Fibroblast of skin of back (primary cell): ENCODE data around the gene SH2D4B.

Experiments used
- DNase-seq: peaks from one replicate; pipeline ENCODE4 v3.0.0-alpha.2; 2013

SH2D4B gene

DNA sequence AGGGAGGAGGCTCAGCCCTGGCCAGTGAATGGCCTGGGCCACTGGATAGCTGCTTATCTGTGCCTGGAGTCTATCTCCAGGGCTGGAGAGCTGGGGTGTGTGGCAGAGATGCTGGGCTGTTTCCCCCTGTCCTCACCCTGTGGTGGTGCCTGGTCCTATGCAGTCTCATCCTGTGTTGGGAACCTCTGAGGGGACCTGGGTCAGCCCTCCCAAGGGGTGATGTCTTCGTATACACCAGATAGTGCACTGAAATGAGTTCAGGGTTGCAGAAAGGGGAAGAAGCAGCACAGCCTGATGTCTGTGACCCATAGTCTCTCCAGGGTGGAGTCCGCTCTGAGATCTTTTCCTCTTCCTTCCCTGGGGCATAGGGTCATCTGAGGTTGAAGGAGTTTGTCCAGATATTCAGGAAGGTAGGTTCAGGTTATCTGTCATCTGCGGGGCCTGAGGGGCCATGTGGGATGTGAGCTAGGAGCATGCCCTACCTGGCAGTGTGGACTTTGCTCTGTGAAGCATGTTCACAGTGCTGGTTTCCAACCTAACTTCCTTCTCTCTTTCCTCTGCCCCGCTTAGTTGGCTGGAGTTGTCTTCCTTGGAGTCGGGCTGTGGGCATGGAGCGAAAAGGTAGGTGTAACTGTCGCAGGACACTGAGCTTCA, 33.4 kb upstream of the SH2D4B start:
- no peak for DNase-seq

DNA sequence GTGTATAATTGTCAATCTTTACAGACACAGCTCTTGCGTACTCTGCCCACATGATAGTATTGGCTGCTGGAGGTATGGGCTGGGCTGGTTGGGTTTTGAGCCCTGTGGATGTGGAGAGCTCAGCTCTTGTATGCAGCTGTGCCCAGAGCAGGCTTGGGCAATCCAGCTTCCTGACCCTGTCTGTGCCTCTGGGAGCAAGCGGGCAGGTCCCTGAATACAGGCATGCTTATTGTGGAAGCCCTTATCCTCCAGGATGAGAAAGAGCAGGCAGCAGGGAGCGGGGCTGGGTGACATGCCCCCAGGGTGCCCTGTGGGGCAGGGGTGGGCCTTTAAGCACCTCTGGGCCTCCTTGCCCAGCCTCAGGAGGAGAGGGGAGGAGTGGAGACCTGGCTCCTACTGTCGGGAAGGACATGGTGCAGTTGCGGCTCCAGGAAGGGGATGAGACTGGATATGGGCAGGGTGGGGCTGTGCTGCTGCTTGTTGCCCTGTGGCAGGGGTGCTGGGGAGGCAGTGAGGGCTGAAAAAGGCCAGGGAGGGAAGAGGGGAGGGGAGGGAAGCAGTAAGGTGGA, 32.7 kb upstream of the SH2D4B start:
- DNase-seq, result no peak

DNA sequence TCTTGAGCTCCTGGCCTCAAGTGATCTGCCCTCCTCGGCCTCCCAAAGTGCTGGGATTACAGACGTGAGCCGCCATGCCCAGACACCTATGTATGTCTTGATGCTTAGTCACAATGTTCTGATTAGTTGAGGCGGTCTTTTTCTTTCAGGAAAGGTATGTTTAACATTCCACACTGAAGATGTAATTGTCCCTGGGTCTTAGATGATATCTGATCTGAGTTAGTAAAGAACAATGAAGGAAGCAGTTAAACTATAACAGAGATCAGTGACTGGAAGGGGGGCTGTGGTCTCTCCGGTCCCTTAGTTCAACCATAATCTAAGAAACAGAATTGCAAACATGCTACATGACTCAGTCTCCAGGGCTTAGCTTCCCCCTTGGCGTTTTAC, 31.5 kb upstream of the SH2D4B start:
- DNase-seq, result peak; percentile 83

DNA sequence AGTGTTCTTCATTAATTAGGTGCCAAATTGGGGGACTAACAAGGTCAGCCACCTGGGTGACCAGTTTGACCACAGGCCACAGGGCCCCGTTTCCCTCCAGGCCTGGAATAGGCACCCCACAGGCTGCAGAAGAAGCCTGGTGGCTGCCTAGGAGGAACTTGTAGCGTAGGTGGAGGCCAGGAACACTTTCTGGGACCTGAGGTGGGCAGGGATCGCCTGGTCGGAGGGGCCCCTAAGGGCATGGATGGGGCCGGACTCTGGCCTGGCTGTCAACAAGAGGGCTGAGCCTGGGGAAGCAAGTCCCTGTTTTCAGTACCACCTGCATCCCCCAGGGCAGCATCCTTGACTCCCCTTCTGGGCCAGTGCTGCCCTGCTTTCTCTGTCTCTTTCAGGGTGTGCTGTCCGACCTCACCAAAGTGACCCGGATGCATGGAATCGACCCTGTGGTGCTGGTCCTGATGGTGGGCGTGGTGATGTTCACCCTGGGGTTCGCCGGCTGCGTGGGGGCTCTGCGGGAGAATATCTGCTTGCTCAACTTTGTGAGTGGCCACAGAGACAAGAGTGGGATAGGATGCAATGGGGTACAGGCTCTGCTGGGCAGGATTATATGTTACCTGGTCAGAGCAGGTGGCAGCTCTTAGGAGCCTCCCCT, 30.7 kb upstream of the SH2D4B start:
- no peak for DNase-seq

DNA sequence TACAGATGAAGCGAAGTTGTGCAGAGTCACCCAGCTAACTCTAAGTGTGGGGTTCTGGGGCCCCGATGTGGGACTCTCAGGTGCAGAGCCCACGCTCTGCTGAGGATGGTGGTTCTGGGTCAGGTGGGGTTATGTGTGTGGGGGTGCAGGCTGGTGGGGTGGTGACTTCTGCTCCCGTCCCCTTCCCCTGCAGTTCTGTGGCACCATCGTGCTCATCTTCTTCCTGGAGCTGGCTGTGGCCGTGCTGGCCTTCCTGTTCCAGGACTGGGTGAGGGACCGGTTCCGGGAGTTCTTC, 28.6 kb upstream of the SH2D4B start:
- DNase-seq, result no peak

DNA sequence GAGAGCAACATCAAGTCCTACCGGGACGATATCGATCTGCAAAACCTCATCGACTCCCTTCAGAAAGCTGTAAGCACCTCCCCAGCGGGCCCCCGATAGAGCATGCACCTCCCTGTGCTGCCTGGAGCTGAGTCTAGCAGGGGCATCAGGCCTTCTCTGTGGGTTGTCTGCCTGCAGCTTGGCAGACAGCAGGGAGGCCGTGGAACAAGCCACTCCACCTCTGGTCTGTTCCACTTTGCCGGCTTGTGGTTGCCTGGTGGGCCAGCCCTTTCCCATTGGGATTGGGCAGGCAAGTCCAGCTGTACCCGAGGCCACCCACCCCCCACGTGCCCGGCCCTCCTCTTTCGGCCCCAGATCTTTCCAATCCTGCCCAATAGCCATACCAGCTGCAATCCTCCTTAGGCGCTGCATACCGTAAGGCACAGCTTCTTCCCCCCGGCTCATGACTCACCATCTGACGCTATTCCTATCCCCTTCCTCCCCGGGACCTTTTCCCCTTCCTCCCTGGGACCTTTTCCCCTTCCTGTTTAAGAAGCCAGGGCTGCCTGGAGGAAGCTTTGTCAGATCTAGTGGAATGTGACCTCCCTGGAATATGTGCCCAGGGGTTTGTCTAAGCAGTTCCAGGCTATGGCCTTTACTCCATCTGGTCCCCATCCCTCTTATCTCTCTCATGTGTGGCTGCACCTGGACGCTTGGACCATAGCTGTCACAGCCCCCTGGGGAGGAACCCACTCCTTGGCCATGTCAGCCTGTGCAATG, 28.1 kb upstream of the SH2D4B start:
- DNase-seq, result peak; percentile 88

DNA sequence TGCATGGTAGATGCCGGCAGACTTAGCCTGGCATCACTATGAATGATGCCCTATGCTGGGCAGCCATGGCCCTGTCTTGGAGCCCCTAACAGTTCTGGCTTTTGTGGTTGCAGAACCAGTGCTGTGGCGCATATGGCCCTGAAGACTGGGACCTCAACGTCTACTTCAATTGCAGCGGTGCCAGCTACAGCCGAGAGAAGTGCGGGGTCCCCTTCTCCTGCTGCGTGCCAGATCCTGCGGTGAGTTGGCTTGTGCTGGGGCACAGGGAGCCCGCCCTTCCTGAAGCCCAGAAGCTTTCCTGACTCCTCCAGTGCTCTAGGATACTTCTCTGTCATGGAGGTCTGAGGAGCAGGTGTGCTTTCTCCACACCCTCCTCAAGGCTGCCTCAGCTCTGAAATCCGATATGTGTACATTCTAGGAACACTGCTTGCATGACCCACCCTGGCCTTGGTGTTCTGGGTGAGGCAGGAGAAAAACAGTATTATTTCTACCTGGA, 25.6 kb upstream of the SH2D4B start:
- no peak for DNase-seq

DNA sequence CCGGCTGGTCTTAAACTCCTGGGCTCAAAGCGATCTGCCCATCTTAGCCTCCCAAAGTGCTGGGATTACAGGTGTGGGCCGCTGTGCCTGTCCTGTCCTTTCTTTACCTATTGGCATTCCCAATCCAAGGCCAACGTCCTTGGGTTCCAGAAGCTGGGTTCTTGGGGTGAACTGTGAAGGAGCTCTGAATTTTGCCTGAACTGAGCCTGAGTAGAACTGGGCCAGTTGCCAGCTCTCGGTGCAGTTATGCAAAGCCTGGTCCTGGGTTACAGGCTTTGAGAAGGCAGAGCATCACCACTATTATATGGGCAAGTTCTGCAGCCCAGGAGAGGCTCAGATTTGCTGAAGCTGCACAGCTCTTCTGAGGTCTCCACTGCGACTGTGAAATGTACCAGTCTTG, 24.6 kb upstream of the SH2D4B start:
- DNase-seq, result no peak

DNA sequence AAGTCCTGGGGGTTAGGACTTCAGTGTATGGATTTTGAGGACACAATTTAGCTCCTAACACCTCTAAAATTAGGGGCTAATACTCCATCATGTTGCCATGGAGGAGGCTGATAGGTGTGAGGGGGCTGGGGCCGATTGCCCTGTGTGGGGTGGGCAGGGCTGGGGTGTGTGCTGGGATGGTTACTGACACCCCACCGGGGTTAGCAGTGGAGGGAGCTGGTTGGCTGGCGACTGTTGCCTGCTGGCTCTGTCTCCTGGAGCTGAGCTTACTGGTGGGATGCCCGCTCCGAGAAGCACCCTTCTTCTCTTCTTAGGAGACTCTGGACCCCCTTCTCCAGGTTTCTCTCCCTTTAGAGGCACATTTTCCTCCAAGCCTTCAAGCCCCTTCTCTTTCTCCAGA, 22.2 kb upstream of the SH2D4B start:
- DNase-seq, result no peak

DNA sequence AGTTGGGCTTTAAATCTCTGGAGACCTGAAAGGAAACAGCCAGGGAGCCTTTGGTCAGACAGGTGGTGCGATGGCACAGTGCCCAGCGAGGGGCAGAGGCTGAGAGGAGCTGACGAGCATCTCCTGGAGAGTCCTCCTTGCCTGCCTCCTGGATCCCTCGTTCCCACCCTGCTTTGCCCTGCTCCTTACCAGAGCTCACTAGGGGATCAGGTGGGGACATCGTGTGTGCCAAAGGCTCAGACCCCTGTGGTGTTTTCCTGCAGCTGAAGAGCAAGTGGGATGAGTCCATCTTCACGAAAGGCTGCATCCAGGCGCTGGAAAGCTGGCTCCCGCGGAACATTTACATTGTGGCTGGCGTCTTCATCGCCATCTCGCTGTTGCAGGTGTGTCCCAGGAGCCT, 21.8 kb upstream of the SH2D4B start:
- DNase-seq, result no peak

DNA sequence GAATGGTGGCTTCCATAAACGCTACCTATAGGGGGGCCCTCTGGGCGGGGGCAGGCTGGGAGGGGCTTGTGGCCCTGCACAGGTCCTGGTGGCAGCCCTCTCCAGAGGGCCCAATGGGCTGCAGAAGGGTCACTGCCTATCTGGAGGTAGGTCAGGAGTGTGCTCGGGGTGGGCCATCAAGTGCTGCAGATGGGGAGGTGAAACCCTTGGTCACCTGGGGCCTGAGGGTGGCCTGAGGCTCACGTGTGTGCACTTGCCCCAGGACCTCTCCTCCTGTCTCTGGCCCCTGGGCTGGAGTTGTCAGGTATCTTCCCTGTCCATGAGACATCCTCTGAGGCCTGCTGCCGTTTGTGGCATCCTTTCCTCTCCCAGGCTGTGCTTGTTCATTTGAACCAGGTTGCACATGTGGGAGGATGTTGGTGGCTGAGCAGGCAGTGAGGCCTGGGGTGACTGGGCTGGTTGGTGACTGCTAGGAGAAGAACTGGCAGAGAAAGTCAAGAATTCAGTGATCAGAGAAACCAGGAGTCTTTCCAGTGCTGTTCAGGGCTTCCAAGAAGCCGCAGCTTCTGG, 21.1 kb upstream of the SH2D4B start:
- no peak for DNase-seq

DNA sequence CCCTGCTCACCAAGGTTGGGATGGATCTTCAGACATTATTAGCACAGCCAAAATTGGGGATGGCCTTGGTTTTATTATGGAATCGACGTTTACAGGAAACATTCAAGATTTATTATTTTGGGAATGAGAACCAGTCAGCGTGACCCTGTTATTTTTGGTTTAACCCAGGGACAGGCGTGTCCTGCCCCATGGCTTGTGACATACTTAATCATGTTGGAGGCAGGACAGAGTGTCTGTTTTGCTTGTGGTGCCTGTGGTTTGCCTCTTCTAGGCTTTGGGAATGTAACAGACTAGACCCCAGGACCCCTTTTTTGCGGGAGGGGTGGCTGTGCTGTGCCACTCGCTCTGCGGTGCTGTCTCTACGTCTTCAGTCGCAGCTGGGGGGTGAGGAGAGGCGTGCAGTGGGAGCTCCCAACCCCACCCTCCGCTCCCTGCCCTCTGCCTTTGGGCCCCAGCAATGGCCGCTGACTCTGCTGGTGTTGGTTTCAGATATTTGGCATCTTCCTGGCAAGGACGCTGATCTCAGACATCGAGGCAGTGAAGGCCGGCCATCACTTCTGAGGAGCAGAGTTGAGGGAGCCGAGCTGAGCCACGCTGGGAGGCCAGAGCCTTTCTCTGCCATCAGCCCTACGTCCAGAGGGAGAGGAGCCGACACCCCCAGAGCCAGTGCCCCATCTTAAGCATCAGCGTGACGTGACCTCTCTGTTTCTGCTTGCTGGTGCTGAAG, 20.1 kb upstream of the SH2D4B start:
- DNase-seq, result no peak

DNA sequence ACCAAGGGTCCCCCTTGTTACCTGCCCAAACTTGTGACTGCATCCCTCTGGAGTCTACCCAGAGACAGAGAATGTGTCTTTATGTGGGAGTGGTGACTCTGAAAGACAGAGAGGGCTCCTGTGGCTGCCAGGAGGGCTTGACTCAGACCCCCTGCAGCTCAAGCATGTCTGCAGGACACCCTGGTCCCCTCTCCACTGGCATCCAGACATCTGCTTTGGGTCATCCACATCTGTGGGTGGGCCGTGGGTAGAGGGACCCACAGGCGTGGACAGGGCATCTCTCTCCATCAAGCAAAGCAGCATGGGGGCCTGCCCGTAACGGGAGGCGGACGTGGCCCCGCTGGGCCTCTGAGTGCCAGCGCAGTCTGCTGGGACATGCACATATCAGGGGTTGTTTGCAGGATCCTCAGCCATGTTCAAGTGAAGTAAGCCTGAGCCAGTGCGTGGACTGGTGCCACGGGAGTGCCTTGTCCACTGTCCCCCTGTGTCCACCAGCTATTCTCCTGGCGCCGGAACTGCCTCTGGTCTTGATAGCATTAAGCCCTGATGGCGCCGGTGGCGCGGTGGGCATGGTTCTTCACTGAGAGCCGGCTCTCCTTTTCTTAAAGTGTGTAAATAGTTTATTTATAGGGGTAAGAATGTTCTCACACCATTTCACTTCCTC, 19.4 kb upstream of the SH2D4B start:
- no peak for DNase-seq

DNA sequence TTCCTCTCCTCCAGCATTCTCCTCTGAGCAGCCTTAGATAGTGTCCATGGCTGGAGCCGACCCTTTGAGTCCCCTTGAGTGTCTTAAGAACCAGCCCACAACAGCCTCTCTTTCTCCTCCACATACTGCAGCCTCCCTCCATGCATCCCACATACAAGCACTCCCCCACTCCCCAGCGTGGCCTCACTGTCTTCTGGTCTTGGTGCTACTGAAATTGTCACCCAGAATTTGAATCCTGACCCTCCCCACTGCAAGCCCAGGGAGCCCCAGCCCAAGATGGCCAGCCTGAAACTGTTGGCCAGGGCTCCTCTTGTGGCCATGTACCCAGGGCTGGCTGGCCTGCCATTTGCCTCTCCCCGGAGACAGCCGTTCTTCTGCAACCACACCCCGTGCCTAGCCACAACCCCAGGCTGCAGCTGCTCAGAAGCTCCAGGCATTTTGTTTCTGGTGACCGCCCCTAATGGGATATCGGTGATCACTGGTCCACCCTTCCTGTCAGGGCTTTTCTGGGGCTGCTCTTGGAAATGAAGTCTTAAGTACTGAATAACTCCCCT, 18.8 kb upstream of the SH2D4B start:
- DNase-seq, result no peak

DNA sequence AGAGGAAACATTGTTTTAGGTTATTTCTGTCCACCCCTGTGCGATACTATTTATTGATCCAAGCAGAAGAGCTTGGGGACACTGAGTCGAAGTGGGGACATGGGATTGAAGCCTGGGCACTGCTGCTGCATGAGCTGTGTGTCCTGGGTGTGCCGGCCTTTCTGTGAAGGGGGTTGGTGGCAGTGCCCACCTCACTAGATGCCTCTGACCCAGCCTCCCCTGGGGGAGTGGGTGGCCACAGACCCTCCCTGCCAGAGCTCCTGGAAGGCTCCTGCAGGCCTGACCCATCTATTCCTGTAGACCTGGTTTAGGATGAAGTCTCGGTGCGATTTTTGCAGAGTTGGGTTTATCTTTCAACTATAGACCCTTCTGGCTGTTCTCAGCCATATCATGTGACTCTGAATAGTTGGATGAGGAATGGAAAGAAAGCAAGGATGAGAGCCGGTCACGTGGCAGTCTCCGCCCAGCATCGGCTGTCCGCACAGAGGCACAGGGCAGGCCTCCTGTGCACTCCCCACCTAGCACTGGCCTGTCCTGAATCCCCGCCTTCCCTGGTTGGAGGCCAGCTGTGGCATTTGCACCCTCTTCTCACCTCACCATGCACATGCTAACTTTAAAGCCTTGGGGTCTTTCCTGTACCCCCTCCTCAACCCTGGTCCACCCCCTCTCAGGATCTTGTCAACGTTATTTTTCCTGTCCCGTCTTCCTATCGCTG, 17.6 kb upstream of the SH2D4B start:
- DNase-seq, result no peak

DNA sequence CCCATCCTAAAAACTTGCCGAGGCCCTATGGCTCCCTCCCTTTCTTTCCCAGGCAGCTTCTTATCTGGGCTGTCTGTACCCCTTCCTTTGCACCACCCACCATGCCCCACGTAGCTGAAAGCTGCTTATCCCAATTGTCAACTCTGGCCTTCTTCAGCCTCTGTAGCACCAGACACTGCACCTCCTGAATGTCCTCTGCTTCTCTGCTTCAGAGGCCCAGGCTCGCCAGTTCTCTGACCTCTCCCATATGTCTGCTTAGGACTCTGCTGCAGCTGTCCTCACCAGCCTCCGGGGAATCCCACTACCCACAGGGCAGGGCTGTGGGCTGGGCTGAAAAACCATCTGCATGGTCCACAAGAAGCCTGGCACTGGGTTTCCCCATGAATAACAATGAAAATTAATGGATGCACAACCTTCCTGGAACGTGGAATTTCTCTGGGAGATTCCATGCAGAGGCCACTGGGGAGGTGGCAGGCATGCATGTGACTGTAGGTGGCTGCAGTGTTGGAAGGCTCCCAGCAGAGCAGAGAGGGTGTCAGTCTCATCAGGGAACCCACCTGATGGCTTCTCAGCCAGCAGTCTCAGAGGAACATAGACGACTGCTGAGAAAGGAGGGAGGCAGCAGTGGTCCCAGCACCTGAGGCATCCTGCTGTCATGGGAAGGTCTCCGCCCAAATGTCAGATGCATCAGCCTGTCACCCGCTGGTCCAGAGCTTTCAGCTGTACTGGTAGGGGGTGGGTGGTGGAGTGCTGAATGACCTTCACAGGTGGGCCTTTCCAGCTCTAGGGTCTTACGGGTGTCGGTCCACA, 16.8 kb upstream of the SH2D4B start:
- DNase-seq, result no peak

DNA sequence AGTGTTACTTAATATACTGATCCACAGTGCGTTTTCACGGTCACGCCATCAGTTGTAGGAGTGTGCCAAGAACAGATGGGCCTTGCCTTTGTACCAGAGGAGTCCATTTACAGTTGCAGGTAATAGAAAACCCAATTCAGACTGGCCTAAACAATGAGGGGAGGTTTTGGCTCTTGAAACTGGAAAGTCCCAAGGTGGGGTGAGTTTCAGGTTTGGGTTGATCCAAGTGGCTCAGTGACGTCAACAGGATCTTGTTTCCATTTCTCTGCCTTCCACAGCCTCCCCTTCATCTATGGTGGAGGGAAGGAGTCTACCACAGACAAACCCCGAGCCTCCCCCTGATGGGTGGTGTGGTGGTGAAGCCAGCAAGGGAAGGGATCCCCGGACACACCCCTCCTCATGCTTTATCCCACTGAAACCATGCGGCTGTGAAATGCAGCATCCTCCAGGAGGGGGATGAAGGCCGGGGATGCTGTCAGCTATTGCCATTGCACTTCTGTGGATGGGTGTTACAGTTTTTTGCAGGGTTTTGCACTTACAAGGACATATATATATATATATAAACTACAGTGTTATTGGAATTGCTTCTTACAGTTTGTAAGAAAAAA, 14.8 kb upstream of the SH2D4B start:
- no peak for DNase-seq

DNA sequence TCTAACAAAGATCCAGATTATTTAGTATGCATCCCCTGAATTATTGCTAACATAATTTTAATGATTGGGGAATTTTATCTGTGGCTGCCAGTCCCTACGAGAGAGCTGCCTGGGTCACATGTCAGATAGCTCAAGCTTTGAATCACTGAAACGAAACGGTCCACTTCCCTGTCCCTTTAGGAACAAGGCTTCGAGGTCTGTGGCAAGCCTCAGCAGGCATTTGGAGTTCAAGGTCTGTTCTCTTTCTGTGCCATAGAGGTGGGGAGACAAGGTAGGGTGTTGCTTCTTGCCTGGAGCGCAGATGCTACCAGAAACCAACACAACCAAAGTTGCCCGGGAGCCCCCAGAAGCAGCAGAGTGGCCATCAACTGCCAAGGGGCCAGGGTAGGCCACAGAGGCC, 13.9 kb upstream of the SH2D4B start:
- no peak for DNase-seq

DNA sequence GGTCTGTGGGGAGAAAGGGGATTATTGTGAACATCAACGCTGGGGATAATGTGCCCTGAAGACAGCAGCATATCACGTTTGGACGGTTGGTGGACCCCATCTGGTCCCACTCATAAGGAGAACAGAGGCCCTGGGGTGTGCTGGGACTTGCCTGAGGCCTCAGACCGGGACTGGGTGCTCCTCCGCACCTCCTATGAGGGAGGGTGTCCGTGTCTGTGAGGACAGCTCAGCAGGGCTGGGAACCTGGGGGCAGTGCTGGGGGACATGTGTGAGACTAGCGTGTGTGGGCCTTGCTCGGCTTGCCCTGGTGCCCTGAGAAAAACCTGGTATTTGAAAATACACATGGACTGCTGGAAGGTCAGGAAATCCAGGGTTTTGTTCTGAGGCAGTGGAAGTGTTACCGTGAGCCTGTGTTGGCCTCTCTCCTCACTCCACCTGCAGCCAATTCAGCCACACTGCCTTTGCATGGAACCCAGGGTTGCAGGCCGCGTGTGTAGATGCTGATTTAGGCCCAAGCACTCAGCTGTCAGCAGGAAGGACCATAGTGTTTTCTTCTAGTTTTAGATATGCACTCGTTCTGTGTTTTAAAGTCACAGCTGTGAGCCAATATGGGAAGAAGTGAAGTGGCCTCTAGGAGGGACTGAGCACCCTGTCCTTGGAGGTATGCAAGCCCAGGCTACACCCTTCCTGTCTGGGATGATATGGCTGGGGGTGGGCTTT, 13.4 kb upstream of the SH2D4B start:
- DNase-seq, result no peak
